GM21576 (cell line): ENCODE measurements around the gene CXXC4.

ENCODE experiments used
- ATAC-seq: cut with Tn5 transposase; IDR thresholded peaks from one replicate; pipeline ENCODE4 v1.9.1; 2021; ENCODE audit warnings: mild to moderate bottlenecking, moderate library complexity; ENCODE audit not compliant: unreplicated experiment

The CXXC4 gene

DNA sequence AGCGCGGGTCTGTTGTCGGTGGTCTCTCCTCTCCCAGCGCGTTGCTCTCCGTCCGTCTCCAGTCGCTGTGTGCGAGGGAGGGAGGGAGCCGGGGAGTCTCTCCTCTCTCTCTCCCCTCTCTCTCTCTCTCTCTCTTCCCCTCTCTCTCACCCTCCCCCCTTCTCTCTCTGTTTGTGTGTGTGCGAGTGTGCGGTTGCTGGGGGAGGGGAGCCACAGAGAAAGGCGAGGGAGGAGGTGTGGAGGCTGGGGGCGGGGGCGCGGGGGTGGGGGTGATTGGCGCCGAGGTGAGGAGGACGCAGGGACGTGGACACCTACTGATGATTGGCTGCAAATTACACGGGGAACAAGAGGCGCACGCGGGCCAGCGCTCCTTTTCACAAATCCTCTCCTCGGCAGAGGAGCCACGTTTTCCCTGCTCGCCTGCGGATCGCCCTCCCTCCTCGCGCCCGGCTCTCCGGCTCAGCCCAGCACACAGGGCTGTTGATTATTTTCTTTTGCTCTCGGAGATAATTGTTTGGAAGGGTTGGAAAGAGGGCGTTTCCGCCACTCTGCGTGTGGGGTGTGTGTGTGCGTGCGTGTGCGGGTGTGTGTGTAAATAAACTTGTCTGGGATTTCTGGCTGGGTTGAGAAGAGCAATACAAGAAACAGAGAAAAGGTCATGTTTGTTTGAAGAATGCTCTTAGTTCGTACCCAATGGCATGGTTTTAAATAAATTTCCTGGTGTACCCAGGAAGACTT lies at the start of gene CXXC4:
CXXC4 (minus strand) TSS at position 73 of the 738 bp plus-strand sequence. CDS start 3,092 bp downstream, outside the sequence.
- peak; percentile 18 for ATAC-seq

- no peak for ATAC-seq
Measured at GRCh38 chr4:104533156-104533555, 38.5 kb upstream of the CXXC4 start.

- ATAC-seq = no peak
Measured at GRCh38 chr4:104532677-104533076, 38.0 kb upstream of the CXXC4 start.

DNA sequence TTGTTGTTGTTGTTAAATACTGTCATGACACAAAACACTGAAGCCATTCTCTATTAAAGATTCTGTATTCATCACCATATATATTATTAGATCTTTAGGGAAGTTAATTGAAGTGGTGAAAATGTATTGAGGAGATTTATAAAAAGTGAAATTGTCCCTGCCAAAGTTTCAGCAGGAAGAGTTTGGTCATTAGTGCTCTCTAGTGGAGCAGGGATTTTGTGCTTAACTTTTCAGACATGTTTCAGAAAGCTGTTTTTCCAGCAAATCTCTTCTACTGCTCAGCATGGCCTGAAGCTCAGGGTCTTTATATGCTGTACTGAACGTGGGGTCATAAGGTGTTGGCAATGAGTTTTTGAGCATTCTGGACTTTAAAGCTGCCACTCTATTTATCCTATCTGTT lies 36.7 kb upstream of the CXXC4 start:
- ATAC-seq = no peak

GRCh38 chr4:104530426-104530825 lies 35.7 kb upstream of the CXXC4 start:
- no peak for ATAC-seq

GRCh38 chr4:104524591-104524990 lies 29.9 kb upstream of the CXXC4 start:
- no peak for ATAC-seq

- no peak for ATAC-seq
Measured at GRCh38 chr4:104524026-104524425, 29.3 kb upstream of the CXXC4 start.

GRCh38 chr4:104519588-104519987 lies 24.9 kb upstream of the CXXC4 start:
- peak; percentile 90 for ATAC-seq

- no peak for ATAC-seq
Measured at GRCh38 chr4:104516884-104517283, 22.2 kb upstream of the CXXC4 start.

- no peak for ATAC-seq
Measured at GRCh38 chr4:104508224-104508623, 13.5 kb upstream of the CXXC4 start.

- no peak for ATAC-seq
Measured at GRCh38 chr4:104507112-104507511, 12.4 kb upstream of the CXXC4 start.

DNA sequence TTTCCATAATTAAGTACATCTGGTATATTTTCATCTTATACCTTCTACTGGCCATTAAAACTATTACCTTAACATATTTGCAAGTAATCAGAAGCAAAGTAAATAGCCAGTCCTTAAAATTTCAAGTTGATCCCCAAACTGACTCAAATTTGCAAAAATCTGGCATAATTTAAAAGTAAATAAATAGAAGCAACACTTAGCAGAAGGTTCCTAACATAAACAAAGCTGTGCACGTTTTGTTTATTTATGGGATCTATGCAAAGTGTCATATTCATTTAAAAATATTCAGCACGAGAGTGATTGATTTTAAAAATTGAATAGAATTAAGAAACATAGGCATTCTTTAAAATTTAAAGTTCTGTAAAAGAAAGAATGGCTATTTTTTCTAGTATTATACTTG lies 9.8 kb upstream of the CXXC4 start:
- ATAC-seq = no peak

GRCh38 chr4:104502471-104502870 lies 7.8 kb upstream of the CXXC4 start:
- ATAC-seq = no peak

GRCh38 chr4:104501290-104501689 lies 6.6 kb upstream of the CXXC4 start:
- ATAC-seq = no peak

GRCh38 chr4:104500442-104500841 lies 5.7 kb upstream of the CXXC4 start:
- no peak for ATAC-seq

- ATAC-seq = no peak
Measured at GRCh38 chr4:104494185-104494584, 509 bp downstream of the CXXC4 start.

DNA sequence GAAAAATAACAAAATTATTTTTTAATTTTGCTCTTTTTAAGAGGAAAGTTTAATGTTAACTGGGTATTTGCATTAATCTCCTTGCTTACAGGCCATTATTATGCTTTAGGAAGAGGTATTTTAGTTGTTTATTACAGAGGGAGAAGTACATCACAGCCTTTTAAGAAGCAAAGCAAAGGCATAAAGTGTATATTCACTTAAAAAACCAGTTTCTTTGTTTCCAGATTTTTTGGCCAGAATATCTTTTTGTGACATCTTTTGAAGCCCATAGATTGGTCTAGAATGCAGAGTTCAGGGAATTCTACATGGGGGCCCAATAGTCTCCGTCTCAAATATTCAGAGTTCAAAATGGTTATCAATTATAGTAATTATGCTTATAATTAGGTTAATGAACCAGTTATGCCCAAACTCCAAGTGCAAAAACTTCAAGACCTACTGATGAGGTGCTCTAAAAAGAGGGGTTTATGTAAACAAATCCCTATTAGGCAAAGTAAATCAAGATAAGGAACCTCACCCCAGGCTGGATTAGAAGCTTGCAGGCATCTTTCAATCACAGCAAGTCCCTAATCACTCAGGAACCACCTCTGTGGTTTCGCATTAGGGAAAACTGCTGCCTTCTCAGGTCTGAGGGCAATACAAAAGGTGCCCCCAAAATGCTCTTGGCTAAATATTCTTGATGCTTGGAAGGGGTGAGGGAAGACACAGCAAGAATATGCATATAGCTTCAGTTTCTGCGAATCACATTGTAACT lies 1.4 kb downstream of the CXXC4 start:
- no peak for ATAC-seq

DNA sequence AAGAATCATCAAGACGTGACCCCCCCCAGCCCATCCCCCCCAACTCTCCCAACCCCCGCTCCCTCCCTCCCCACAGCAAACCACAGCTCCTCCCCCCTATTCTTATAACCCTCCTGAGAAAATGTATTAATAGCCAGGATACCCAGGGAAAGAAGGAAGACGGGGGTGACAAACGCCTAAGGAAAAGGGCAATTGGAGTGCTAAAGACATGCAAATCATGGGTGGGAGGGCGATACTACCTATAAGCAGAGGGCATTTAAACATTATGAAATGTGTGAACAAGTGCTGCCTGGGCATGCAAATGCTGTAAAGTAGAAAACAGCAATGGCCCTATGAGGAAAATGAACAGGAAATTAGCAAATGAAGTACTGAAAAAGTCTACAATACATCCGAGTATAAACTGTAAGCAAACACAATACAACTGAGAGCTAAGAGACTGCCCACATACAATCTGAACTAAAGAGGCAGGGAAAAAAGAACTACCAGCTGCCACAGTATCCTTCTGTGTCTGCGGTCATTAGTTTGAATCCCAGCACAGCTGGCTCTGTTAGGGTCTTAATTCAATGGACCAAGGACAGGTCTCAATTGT lies 2.4 kb downstream of the CXXC4 start:
- ATAC-seq = peak; percentile 37

DNA sequence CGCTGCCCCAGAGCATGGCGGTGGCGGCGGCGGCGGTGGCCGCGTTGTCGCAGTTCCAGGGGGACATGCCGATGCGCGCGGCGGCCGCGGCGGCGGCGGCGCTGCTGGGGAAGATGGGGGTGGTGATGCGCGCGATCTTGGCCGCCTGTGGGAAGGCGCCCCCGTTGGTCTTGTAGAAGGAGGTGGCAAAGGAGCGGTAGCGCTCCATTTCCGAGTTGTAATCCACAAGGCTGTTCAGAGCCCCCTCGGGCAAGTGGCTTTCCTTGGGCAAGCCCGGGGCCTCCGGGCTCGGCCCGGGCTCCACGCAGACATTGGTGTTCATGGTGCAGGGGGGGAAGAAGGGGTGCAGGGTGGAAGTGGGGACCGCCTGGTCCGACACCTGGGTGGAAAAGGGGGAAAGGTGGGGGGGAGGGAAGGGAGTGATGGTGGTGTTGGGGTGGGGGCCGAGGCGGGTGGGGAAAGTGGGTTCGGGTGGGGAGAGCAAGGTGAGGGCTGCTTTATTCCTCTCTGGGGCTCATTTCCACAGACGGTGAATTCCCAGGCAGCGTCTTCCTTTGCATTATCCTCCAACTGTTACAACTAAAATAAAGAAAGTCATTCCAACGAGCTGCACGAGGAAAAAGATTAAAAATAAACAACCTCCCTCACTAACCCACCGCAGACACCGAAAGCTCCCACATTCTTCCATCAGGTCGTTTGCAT lies 3.1 kb downstream of the CXXC4 start:
- peak; percentile 26 for ATAC-seq

DNA sequence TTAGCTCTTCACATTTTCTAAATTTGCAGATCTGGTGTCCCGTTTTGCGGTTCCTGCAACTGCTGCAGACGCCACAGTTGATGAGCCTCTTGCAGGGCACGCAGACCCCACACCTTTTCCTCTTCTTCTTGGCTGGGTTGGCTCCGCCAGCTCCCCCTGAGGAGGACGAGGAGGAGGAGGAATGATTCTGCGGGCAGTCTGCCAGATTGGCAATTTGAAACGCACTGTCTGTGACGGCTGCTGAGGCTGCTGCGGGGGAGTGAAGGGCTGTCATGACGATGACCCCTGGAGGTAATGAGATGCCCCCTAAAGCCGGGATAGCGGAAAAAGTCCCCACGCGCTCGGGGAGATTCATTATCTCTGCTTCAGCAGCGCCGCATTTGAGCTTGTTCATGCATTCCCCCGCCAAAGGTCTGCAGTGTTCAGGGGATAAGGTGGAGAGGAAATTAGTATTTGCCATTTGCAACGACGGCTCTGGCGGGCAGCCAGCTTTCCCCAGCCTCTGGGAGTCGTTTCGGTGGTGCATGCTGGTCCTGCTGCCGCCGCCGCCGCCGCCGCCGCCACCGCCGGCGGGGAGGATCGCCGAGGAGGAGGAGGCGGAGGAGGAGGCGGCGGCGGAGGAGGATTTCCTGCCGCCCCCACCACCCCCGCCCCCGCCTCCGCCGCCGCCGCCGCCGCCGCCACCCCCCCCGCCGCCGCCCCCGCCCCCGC lies 3.8 kb downstream of the CXXC4 start:
- ATAC-seq = peak; percentile 22
